ENCODE data around the gene TCP1.
"Not testable (repeated sequence)": the region's sequence is repeated elsewhere in the genome, so short reads cannot be mapped to it uniquely, and the experiment has no call there.

Gene TCP1

DNA sequence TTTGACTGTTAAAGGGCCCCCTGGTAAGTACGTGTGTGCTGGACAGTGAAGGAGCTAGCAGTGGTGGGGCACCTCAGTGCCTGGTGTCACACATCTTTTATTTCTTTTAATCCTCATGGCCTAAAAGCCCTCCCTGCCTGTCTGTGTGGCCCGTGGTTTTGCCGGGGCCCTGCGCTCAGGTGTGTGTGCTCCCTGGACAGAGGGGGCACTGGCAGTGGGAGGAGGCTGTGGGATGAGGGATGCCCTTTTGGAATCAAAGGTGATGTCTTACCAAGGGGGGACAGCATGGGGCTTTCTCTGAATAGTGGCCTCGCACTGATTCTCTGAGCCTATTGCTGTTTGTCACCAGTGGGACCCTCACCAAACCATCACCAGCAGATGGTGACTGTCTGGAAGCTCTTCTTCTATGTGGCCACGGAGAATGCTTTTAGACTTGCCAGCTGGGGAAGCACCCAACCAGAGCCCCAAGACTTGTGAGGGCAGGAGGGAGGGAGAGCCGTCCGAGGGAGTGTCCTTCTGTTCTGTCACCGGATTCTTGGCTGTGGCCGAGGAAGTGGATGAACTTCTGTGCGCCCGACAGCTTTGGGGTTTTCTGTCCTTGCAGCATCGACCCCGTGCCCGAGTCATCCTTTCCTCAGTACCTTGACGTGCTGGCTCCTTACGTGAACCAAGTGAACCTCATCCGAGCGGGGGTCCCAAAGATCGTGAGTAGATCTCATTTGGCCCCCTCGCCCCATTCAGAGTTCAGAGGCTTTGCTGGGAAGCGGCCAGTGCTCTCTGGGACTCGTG is 28.7 kb upstream of the TCP1 start:
- DNase-seq (ENCODE audit: low read depth) = no peak

GRCh38 chr6:159816775-159817174 is 27.4 kb upstream of the TCP1 start:
- not testable (repeated sequence) for DNase-seq (ENCODE audit: low read depth)

- DNase-seq (ENCODE audit: low read depth) = no peak
Observed at GRCh38 chr6:159815410-159815809, 26.0 kb upstream of the TCP1 start.

- DNase-seq (ENCODE audit: low read depth) = no peak
Observed at GRCh38 chr6:159813781-159814180, 24.4 kb upstream of the TCP1 start.

- DNase-seq (ENCODE audit: low read depth) = no peak
Observed at GRCh38 chr6:159809149-159809548, 19.7 kb upstream of the TCP1 start.

DNA sequence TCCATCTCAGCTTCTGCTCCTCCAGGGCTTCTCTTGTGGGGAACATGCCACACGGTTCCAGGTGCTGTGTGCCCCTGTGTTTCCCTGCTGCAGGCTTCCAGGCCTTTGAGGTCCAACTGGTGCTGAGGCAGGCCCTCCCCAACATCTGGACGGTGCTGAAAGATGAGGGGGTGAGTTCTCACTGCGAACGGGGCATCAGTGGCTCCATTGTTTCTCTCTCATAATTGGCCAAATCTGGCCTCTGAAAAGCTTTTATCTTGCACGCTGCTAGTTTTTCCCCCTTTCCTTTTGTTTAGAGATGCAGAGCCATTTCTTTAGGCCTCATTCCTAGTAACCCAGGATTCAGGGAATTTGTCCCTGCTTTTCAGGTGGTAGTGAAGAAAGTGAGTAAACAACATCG is 19.2 kb upstream of the TCP1 start:
- no peak for DNase-seq (ENCODE audit: low read depth)

DNA sequence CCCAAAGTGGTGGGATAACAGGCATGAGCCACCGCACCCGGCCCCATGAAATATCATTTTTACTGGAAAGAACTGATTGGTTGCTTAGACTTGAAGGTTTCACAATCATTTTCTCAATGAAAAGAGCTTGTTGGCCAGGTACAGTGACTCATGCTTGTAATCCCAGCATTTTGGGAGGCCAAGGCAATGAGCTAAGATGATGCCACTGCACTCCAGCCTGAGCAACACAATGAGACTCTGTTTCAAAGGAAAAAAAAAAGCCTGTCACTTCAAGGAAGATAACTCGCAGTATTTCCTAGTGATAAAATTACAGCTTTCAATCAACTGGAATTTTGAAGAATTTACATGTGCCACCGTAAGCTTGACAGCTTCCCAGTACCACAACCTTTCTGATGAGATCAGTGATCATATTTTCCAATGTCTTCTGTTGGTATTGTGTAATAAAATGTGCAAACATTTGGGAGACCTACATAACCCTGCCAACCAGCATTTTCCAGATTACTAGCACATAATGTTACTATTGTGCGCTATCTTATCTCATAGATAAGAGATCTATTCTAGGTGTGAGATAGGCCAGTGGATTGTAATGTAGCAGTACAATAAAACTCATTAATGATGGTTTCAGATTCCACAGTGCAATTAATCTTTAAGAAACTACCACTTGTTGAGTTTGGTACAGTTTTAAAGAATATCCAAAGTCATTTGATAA is 17.9 kb upstream of the TCP1 start:
- no peak for DNase-seq (ENCODE audit: low read depth)

- DNase-seq (ENCODE audit: low read depth) = no peak
Observed at GRCh38 chr6:159806021-159806458, 16.6 kb upstream of the TCP1 start.

DNA sequence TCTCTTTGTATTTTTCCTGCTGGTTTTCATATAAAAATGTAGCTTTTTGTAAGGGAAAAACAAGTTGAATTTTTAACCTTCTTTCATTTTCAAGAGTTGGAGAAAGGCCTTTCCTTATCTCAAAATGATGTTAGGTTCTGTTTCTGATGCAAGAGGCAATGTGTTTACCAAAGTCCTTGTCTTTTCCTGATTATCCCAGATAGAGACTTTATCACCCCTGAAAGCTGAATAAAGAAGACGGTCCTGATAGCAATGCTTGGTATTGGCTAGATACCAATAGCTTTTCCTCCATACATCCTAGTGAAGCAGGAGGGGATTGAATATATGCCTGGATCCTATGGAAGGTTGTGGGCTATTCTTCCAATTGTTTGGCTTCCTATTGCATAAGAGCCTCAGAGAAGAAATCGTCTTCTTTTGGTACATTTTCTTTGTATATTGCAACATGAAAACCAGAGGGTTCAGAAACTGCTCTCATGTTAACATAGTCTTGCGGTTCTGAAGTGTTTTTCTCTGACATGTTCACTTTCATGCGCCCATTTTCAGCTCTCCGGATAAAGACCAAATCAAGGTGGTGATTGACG is 16.1 kb upstream of the TCP1 start:
- DNase-seq (ENCODE audit: low read depth) = no peak

GRCh38 chr6:159804504-159804903 is 15.1 kb upstream of the TCP1 start:
- no peak for DNase-seq (ENCODE audit: low read depth)

DNA sequence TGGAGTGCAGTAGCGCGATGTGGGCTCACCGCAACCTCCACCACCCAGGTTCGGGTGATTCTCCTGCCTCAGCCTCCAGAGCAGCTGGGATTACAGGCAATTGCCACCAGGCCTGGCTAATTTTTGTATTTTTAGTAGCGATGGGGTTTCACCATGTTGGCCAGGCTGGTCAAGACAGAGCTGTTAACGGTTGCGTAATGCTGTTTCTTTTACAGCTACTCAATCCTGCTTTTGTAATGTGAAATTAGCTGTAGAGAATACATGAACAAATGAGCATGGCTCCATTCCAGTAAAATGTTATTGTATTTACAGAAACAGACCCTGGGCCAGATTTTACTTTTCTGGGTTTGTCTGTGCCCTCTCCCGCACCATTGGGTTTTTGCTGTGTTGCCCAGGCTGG is 12.5 kb upstream of the TCP1 start:
- DNase-seq (ENCODE audit: low read depth) = no peak

- DNase-seq (ENCODE audit: low read depth) = no peak
Observed at GRCh38 chr6:159800141-159800865, 10.9 kb upstream of the TCP1 start, which contains the start of gene PNLDC1. TSS of gene PNLDC1 (plus strand) at chr6:159800276. CDS start at chr6:159800308, 32 bp downstream.

- no peak for DNase-seq (ENCODE audit: low read depth)
Observed at GRCh38 chr6:159797554-159797953, 8.2 kb upstream of the TCP1 start.

- not testable (repeated sequence) for DNase-seq (ENCODE audit: low read depth)
Observed at GRCh38 chr6:159794976-159795375, 5.6 kb upstream of the TCP1 start.

DNA sequence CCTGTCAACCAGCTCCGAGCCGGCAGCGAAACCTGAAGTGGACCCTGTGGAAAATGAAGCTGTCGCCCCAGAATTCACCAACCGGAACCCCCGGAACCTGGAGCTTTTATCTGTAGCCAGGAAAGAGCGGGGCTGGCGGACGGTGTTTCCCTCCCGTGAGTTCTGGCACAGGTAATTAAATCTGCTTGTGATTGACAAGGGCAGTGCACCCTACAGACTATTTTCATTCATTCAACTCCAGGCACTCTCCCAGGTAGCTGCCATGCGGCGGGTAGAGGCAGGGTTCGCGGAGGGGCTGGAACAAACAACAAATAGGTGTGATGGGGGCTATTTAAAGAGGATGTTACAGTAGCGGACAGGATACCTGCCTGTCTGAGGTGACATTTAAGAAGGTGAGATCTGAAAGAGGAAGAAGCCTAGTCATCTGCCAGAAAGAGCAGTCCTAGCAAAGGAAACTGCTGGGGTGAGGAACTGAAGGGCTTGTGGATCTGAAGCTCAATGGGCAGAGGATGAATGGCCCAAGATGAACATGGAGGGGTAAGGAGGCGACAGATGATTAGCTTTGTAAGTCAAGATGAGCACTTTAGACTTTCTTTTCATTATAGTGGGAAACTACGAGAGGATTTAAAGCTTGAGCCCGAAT is 1.7 kb upstream of the TCP1 start:
- no peak for DNase-seq (ENCODE audit: low read depth)

DNA sequence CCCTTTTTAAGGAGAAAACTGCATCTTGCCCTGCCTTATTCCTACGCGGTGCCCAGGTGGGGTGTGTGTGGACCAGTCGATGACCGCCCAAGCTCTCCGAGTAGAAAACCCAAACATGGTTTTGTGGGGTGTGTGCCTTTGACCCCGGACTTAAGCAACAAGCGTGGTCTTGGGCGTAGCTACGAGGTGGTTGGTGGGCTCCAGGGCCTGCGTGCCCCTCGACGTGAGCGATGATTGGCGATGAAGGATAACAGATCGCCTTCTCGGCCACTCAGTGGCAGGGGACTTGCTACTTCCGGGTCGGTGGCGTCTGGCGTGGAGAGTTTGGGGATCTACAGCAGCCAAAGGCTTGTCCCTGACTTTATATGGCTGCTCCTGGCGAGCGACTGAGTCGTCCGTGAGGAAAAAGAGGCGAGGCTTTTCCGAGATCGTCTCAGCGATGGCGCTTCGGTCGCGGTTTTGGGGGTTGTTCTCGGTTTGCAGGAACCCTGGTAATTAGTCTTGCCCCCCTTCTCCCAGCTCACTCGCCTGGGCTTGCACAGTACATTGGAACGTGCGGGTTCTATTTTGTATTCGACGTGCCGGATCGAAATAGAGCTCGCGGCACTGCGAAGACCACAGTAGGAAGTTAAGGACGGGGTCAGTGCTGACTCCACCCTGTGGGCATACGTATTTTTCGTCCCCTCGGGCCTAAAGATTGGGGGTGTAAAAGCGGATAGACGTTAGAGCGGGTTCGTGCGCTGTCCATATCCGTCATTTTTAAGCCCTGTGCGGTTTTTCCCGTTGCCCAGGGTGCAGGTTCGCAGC is 950 bp upstream of the TCP1 start, which contains the start of gene MRPL18:
MRPL18 (plus strand) TSS at position 319 of the 807 bp plus-strand sequence; CDS start at position 440, 121 bp downstream.
- DNase-seq (ENCODE audit: low read depth) = peak; percentile 97

DNA sequence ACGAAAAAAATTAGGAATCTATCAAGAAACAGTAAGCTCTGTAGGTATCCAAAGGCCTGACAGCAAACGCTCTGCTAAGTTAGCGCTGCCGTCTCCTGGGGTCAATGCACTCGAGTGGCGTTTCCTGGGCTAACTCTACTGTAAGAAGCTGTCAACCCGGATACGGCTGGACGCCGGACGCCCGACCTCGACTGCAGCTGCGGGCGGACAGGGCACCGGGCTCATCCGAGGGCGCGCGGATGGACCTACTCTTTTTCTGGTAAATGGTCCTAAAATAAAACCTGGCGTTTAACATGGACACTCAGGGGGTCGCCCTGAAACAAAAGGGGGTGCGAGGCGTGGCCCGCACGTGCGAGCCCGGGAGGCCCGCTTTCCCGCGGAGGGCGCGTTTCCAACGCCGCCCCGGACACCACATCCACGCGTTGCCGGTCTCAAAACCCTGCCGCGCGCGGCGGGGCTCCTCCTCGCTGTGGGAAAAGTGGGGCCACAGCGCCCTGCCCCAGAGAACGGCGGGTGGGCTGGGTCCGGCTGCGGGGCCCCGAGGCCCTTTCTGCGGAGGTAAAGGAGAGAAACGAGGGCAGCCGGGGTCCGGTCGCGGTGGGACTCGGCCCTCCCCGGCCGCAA is 537 bp downstream of the TCP1 start:
- peak; percentile 4 for DNase-seq (ENCODE audit: low read depth)

- no peak for DNase-seq (ENCODE audit: low read depth)
Observed at GRCh38 chr6:159788276-159788675, 1.1 kb downstream of the TCP1 start.

DNA sequence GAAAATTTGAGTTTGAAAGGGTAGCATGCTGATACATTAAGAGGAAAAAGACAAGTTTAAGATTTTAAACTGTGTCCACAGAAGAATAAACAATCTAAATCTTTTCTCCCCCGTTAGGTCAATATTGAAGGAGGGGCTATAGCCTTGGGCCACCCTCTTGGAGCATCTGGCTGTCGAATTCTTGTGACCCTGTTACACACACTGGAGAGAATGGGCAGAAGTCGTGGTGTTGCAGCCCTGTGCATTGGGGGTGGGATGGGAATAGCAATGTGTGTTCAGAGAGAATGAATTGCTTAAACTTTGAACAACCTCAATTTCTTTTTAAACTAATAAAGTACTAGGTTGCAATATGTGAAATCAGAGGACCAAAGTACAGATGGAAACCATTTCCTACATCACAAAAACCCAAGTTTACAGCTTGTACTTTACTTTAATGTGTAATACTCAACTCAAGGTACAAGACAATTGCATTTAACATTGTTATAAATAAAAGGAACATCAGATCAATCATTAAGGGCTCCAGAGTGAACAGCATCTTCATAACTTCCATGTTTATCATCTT is 10.8 kb downstream of the TCP1 start:
- DNase-seq (ENCODE audit: low read depth) = no peak

DNA sequence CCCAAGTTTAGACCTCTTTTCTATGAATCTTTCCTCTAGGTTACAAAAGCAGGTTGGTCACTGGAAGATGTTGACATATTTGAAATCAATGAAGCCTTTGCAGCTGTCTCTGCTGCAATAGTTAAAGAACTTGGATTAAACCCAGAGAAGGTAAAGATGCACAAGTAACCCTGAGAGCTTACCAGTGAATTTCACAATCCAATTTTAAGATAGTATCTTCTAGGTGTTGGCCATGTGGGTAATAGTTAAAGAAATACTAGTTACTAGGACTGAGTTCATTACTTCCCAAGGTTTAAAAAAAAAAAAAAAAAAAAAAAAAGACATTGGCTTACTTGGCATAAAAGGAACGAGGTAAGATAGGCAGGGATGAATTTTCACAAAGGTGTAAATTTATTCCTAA is 11.3 kb downstream of the TCP1 start:
- DNase-seq (ENCODE audit: low read depth) = no peak

All from stromal cell of bone marrow (primary cell).